H1 (cell line): Measurements from ENCODE around the gene LPO. TPM values are rescaled to one million over a fixed set of nuclear protein-coding genes. Genes with fewer than 3 reads are reported as not detected.

Source experiments
- CTCF ChIA-PET: fragments of 300-600 bp; sonication (Branson Sonifier 250); formaldehyde crosslinking; loops from one replicate; lab custom pipeline; 2021; ENCODE audit not compliant: partially characterized antibody; lab: Charles Lee
- POLR2A ChIA-PET: fragments of 300-600 bp; sonication (Branson Sonifier 250); formaldehyde crosslinking; loops from one replicate; lab custom pipeline; 2021; ENCODE audit warnings: inconsistent platforms; ENCODE audit not compliant: partially characterized antibody; lab: Charles Lee
- DNase-seq, 2 experiments: peaks; one replicate each; pipeline versions ENCODE4 v3.0.0 to v3.0.0-alpha.2; 2010 to 2022; ENCODE audit warnings: low spot score in 2 of 2, low read depth in 1 of 2, mixed read lengths in 1 of 2
- FAIRE-seq: peaks from 2 replicates; lab custom pipeline; 2011; peaks lifted over from hg19 to GRCh38; lab: Jason Lieb, UNC
- H2AFZ ChIP-seq: 2 replicates; pipeline ENCODE4 v1.8.1; 2012; ENCODE audit warnings: low read length, inconsistent platforms
- H2AK5ac ChIP-seq: 2 replicates; pipeline ENCODE4 v1.6.1; 2013; ENCODE audit warnings: low read depth, low read length
- H2BK120ac ChIP-seq: replicated peaks from 2 replicates; pipeline ENCODE3; 2013; ENCODE audit warnings: low read depth, low read length, inconsistent platforms
- H2BK12ac ChIP-seq: 2 replicates; pipeline ENCODE4 v1.6.1; 2013; ENCODE audit warnings: low read depth, low read length
- H2BK15ac ChIP-seq: 2 replicates; pipeline ENCODE4 v1.6.1; 2013; ENCODE audit warnings: low read length
- H2BK20ac ChIP-seq: 2 replicates; pipeline ENCODE4 v1.6.1; 2013; ENCODE audit warnings: low read length
- H2BK5ac ChIP-seq: 2 replicates; pipeline ENCODE4 v1.6.1; 2013; ENCODE audit warnings: low read depth, low read length
- H3K14ac ChIP-seq: 2 replicates; pipeline ENCODE4 v1.6.1; 2013; ENCODE audit warnings: inconsistent platforms; ENCODE audit not compliant: insufficient read length
- H3K18ac ChIP-seq: 2 replicates; pipeline ENCODE4 v1.6.1; 2013; ENCODE audit warnings: low read length; ENCODE audit errors: extremely low read depth
- H3K23ac ChIP-seq: 2 replicates; pipeline ENCODE4 v1.6.1; 2013; ENCODE audit warnings: inconsistent platforms; ENCODE audit not compliant: insufficient read length
- H3K23me2 ChIP-seq: 2 replicates; pipeline ENCODE4 v1.6.1; 2013; ENCODE audit warnings: low read depth, low read length
- H3K27ac ChIP-seq: 2 replicates; pipeline ENCODE4 v1.6.1; 2011; ENCODE audit warnings: low read depth, low read length, inconsistent platforms
- H3K27me3 ChIP-seq, 4 experiments: replicated peaks in 1 of 4; 1 replicate in 1 of 4; 2 replicates in 3 of 4; pipeline versions ENCODE4 v1.6.1 to v1.8.1; 2011 to 2013; ENCODE audit warnings: low read length in 3 of 4, mild to moderate bottlenecking in 3 of 4, inconsistent platforms in 2 of 4, mixed read lengths in 2 of 4, moderate library complexity in 1 of 4; ENCODE audit not compliant: control insufficient read depth in 3 of 4, insufficient read depth in 3 of 4; ENCODE audit errors: extremely low read depth in 1 of 4
- H3K36me3 ChIP-seq, 4 experiments: 2 replicates each; pipeline versions ENCODE4 v1.6.1 to v1.8.1; 2011 to 2013; ENCODE audit warnings: mild to moderate bottlenecking in 4 of 4, low read length in 3 of 4, moderate library complexity in 2 of 4, control low read depth in 1 of 4, inconsistent platforms in 1 of 4; ENCODE audit not compliant: insufficient read depth in 4 of 4, control insufficient read depth in 2 of 4
- H3K4ac ChIP-seq: replicated peaks from 2 replicates; pipeline ENCODE3; 2013; ENCODE audit warnings: low read length, low read depth, mixed read lengths, inconsistent platforms; ENCODE audit not compliant: insufficient read length
- H3K4me1 ChIP-seq, 4 experiments: replicated peaks in 1 of 4; 1 replicate in 1 of 4; 2 replicates in 3 of 4; pipeline versions ENCODE4 v1.6.1 to v1.8.1; 2011 to 2013; ENCODE audit warnings: low read length in 3 of 4, inconsistent platforms in 2 of 4, mixed read lengths in 1 of 4; ENCODE audit not compliant: insufficient read depth in 4 of 4, control insufficient read depth in 3 of 4
- H3K4me2 ChIP-seq, 2 experiments: 2 replicates each; pipeline versions ENCODE4 v1.6.1 to v1.8.1; 2011 to 2013; ENCODE audit warnings: low read depth in 2 of 2, low read length in 2 of 2, control low read depth in 1 of 2, inconsistent platforms in 1 of 2, mild to moderate bottlenecking in 1 of 2; ENCODE audit not compliant: insufficient read depth in 1 of 2
- H3K4me3 ChIP-seq, 4 experiments: fragments of 200-600, 300-600 bp in 1 of 4; sonication (generic), shearing (Covaris generic), sonication (Bioruptor Twin) in 1 of 4; 2 replicates each; pipeline versions ENCODE4 v1.5.1 to v1.8.1; 2011 to 2016; ENCODE audit warnings: low read length in 4 of 4, low read depth in 3 of 4, control low read depth in 2 of 4, inconsistent platforms in 2 of 4, mild to moderate bottlenecking in 2 of 4, mixed read lengths in 1 of 4, moderate library complexity in 1 of 4; ENCODE audit not compliant: insufficient read depth in 2 of 4; ENCODE audit errors: extremely low read depth in 1 of 4
- H3K56ac ChIP-seq: replicated peaks from 2 replicates; pipeline ENCODE3; 2013; ENCODE audit warnings: low read depth, mild to moderate bottlenecking, mixed read lengths, low read length, inconsistent platforms; ENCODE audit not compliant: insufficient read length
- H3K79me1 ChIP-seq: 2 replicates; pipeline ENCODE4 v1.6.1; 2013; ENCODE audit warnings: low read depth, low read length, control low read depth
- H3K79me2 ChIP-seq, 2 experiments: 2 replicates each; pipeline versions ENCODE4 v1.6.1 to v1.8.1; 2012 to 2013; ENCODE audit warnings: low read length in 2 of 2, mild to moderate bottlenecking in 2 of 2, inconsistent platforms in 1 of 2; ENCODE audit not compliant: insufficient read depth in 2 of 2, control insufficient read depth in 1 of 2
- H3K9ac ChIP-seq, 4 experiments: replicated peaks in 1 of 4; 1 replicate in 1 of 4; 2 replicates in 3 of 4; pipeline versions ENCODE4 v1.6.1 to v1.8.1; 2011 to 2013; ENCODE audit warnings: low read depth in 3 of 4, low read length in 3 of 4, control low read depth in 2 of 4, mild to moderate bottlenecking in 2 of 4, moderate library complexity in 2 of 4, inconsistent platforms in 1 of 4; ENCODE audit errors: extremely low read depth in 1 of 4
- H3K9me3 ChIP-seq, 2 experiments: 2 replicates each; pipeline versions ENCODE4 v1.6.1 to v1.8.1; 2012 to 2013; ENCODE audit warnings: mild to moderate bottlenecking in 2 of 2, moderate library complexity in 2 of 2, control low read depth in 1 of 2, inconsistent platforms in 1 of 2, low read depth in 1 of 2, low read length in 1 of 2, mixed read lengths in 1 of 2; ENCODE audit not compliant: insufficient read depth in 2 of 2
- H4K20me1 ChIP-seq, 2 experiments: replicated peaks in 1 of 2; 2 replicates each; pipeline versions ENCODE3 to v1.8.1; 2011 to 2013; ENCODE audit warnings: inconsistent platforms in 2 of 2, low read length in 2 of 2, mild to moderate bottlenecking in 1 of 2; ENCODE audit not compliant: insufficient read depth in 2 of 2, control insufficient read depth in 1 of 2
- H4K5ac ChIP-seq: 2 replicates; pipeline ENCODE4 v1.6.1; 2013; ENCODE audit warnings: low read length, low read depth, mixed read lengths, inconsistent platforms; ENCODE audit not compliant: insufficient read length
- H4K8ac ChIP-seq: 2 replicates; pipeline ENCODE4 v1.8.0; 2013; ENCODE audit warnings: mild to moderate bottlenecking, moderate library complexity, low read length, inconsistent platforms; ENCODE audit not compliant: insufficient read depth; ENCODE audit errors: extremely low read depth
- H4K91ac ChIP-seq: replicated peaks from 2 replicates; pipeline ENCODE3; 2013; ENCODE audit warnings: low read length, mixed read lengths, inconsistent platforms; ENCODE audit not compliant: insufficient read length
- ASH2L ChIP-seq: fragments of 200-600, 300-600 bp; sonication (generic); IDR thresholded peaks from one replicate; pipeline ENCODE4 v1.7.1; 2017; ENCODE audit warnings: low read length
- BCL11A ChIP-seq, 2 experiments: IDR thresholded peaks; one replicate each; pipeline ENCODE4 v1.6.1; 2011; ENCODE audit warnings: low read depth in 2 of 2, low read length in 2 of 2, mild to moderate bottlenecking in 2 of 2
- CBX8 ChIP-seq: fragments of 300-800, 300-1000 bp; sonication (generic); IDR thresholded peaks from 2 replicates; pipeline ENCODE4 v1.7.1; 2016; ENCODE audit warnings: low read depth, low read length, borderline replicate concordance
- CTBP2 ChIP-seq: IDR thresholded peaks from 2 replicates; pipeline ENCODE4 v1.7.0; 2011; ENCODE audit warnings: borderline replicate concordance, mild to moderate bottlenecking, moderate library complexity, mixed read lengths, low read length; ENCODE audit not compliant: insufficient read depth, insufficient read length
- EP300 ChIP-seq, 2 experiments: IDR thresholded peaks; 1 replicate in 1 of 2; 2 replicates in 1 of 2; pipeline ENCODE4 v1.6.1; 2011 to 2012; ENCODE audit warnings: low read depth in 2 of 2, low read length in 2 of 2, mild to moderate bottlenecking in 2 of 2, borderline replicate concordance in 1 of 2, inconsistent platforms in 1 of 2, moderate library complexity in 1 of 2
- GTF2F1 ChIP-seq: IDR thresholded peaks from 2 replicates; pipeline ENCODE4 v1.6.1; 2012; ENCODE audit warnings: low read depth, low read length, improper control_type of control experiment, borderline replicate concordance
- JUND ChIP-seq: IDR thresholded peaks from 2 replicates; pipeline ENCODE4 v1.6.1; 2011; ENCODE audit warnings: mild to moderate bottlenecking, improper control_type of control experiment, low read length
- RAD21 ChIP-seq, 2 experiments: IDR thresholded peaks in 1 of 2; conservative IDR thresholded peaks in 1 of 2; 2 replicates each; pipeline ENCODE4 v1.6.1; 2011; ENCODE audit warnings: low read depth in 2 of 2, low read length in 2 of 2, improper control_type of control experiment in 1 of 2, inconsistent platforms in 1 of 2, mild to moderate bottlenecking in 1 of 2, moderate library complexity in 1 of 2
- SAP30 ChIP-seq: fragments of 300-600 bp; sonication (generic); IDR thresholded peaks from 2 replicates; pipeline ENCODE4 v1.7.1; 2012; ENCODE audit warnings: low read length, moderate library complexity, mild to moderate bottlenecking, inconsistent platforms; ENCODE audit not compliant: insufficient read depth, insufficient replicate concordance
- SIN3A ChIP-seq, 2 experiments: IDR thresholded peaks in 1 of 2; conservative IDR thresholded peaks in 1 of 2; 2 replicates each; pipeline ENCODE4 v1.6.1; 2011 to 2012; ENCODE audit warnings: low read length in 2 of 2, improper control_type of control experiment in 1 of 2, low read depth in 1 of 2, mild to moderate bottlenecking in 1 of 2
- SUZ12 ChIP-seq: fragments of 200-600 bp; sonication (generic); IDR thresholded peaks from 2 replicates; pipeline ENCODE4 v1.6.1; 2012; ENCODE audit warnings: mild to moderate bottlenecking, inconsistent platforms, low read length, moderate library complexity, mixed read lengths
- TAF7 ChIP-seq: optimal IDR thresholded peaks from 2 replicates; pipeline ENCODE3; 2011; ENCODE audit warnings: low read depth, mild to moderate bottlenecking, inconsistent platforms, low read length, moderate library complexity, borderline replicate concordance
- TBP ChIP-seq: IDR thresholded peaks from 2 replicates; pipeline ENCODE4 v1.6.1; 2011; ENCODE audit warnings: low read depth, low read length, improper control_type of control experiment
- WGBS, 2 experiments: shearing (Covaris generic) in 1 of 2; methylation state at CpG; one replicate each; pipeline versions ENCODE4 v1.1.6 to v1.1.7; 2013 to 2015; ENCODE audit warnings: low lambda C conversion rate in 2 of 2, mixed read lengths in 2 of 2, inconsistent platforms in 1 of 2, low coverage in 1 of 2, missing lambda C conversion rate in 1 of 2; ENCODE audit not compliant: insufficient replicate concordance in 2 of 2, insufficient coverage in 1 of 2, insufficient read length in 1 of 2; ENCODE audit errors: extremely low coverage in 1 of 2, missing lambda C conversion rate in 1 of 2; 5-methylcytosine and 5-hydroxymethylcytosine counted together
- polyA plus RNA-seq, 7 experiments: library from polyadenylated mRNA; depleted of rRNA in 3 of 7; stranded (reverse) in 5 of 7; unstranded in 2 of 7; fragments of >200 nt in 5 of 7; fragments of 200-250 nt in 2 of 7; gene quantifications; 1 replicate in 5 of 7; 2 replicates in 1 of 7; 4 replicates in 1 of 7; pipeline versions ENCODE4 v1.2.1 to v1.2.3, GENCODE V29; 2011 to 2013; ENCODE audit warnings: missing spikeins in 2 of 7, mixed read lengths in 2 of 7
- total RNA-seq: library from RNA; stranded (reverse); fragmentation: NEBNext Ultra II Directional; extraction: Animal tissue kit (Norgen Biotek cat#: 25700); gene quantifications from 2 replicates; pipeline ENCODE4 v1.2.1, GENCODE V29; 2021

The LPO gene
- total and polyA plus RNA-seq, 2 of the 8 experiments (the other 6 are each of a cell fraction or from before 2014, with no cell fraction given): 0.38 to 0.52 TPM

GRCh38 chr17:58207451-58207850 is 30.9 kb upstream of the LPO start:
- no peak overlapping the region for H3K4ac ChIP-seq
- H3K9ac ChIP-seq: no peak overlapping the region
- H3K14ac ChIP-seq: no peak overlapping the region
- no peak overlapping the region for H3K4me3 ChIP-seq
- H2AK5ac ChIP-seq: no peak overlapping the region
- H3K4me1 ChIP-seq: no peaks in the 10 kb centered on the region
- no peak overlapping the region for H3K27ac ChIP-seq
- no peak overlapping the region for H2AFZ ChIP-seq
- H3K79me1 ChIP-seq: no peaks in the 10 kb centered on the region
- H3K18ac ChIP-seq: no peak overlapping the region
- no peak overlapping the region for H2BK120ac ChIP-seq
- FAIRE-seq: no peak
- no peak overlapping the region for H2BK12ac ChIP-seq
- H2BK5ac ChIP-seq: no peak overlapping the region
- H3K27me3 ChIP-seq: no peaks in the 10 kb centered on the region
- WGBS, 2 experiments: 96% methylated on average over 3 of the region's 3 CpGs; no CpG with 5 or more reads in 1 of the 2 experiments
- H3K4me2 ChIP-seq: no peak overlapping the region
- no peak overlapping the region for H3K56ac ChIP-seq
- no peak overlapping the region for H4K91ac ChIP-seq
- peaks cover 0 to 13% (median 4%) of the 10 kb centered on the region in 4 experiments; a peak in 5 of 8 replicates for H3K36me3 ChIP-seq
- no peak overlapping the region for H4K5ac ChIP-seq
- ChIA-PET CTCF (interaction anchor here (1.0 to 1.5 kb wide), 5 partner anchors 8 to 140 kb away, joined by 3 to 5 read pairs (median 4); no protein-coding TSS in a partner anchor), POLR2A (interaction anchor here (1.0 kb wide), 1 partner anchor 9 kb away, joined by 4 read pairs; no protein-coding TSS in a partner anchor)
- no peaks in the 10 kb centered on the region for H3K79me2 ChIP-seq
- H4K20me1 ChIP-seq: no peaks in the 10 kb centered on the region
- no peak overlapping the region for H3K23ac ChIP-seq
- no peak overlapping the region for H2BK20ac ChIP-seq
- no peak overlapping the region for H4K8ac ChIP-seq
- H2BK15ac ChIP-seq: no peak overlapping the region
- H3K9me3 ChIP-seq: no peaks in the 10 kb centered on the region
- DNase-seq: no peak
- no peaks in the 10 kb centered on the region for H3K23me2 ChIP-seq
- no peak for TF ChIP-seq ASH2L
- TF ChIP-seq CBX8: no peak
- no peak for TF ChIP-seq SIN3A (conservative IDR thresholded peaks at IDR 0.05 in 1 of 2, IDR thresholded peaks at IDR 0.05 in 1 of 2; ENCODE audit: low read depth in 1 of 2, low read length in 2 of 2)
- no peak for TF ChIP-seq JUND
- no peak for TF ChIP-seq SUZ12
- TF ChIP-seq TBP: no peak
- no peak for TF ChIP-seq GTF2F1
- TF ChIP-seq RAD21 (IDR thresholded peaks at IDR 0.05 in 1 of 2, conservative IDR thresholded peaks at IDR 0.05 in 1 of 2; ENCODE audit: low read depth in 2 of 2, low read length in 2 of 2): no peak
- no peak for TF ChIP-seq CTBP2
- TF ChIP-seq BCL11A (IDR thresholded peaks at IDR 0.05; ENCODE audit: low read depth in 2 of 2, low read length in 2 of 2): no peak
- TF ChIP-seq EP300 (IDR thresholded peaks at IDR 0.05; ENCODE audit: borderline replicate concordance in 1 of 2, low read depth in 2 of 2, low read length in 2 of 2): no peak
- no peak for TF ChIP-seq TAF7
- no peak for TF ChIP-seq SAP30
